Ureter (tissue), 1 donor: ENCODE data around the gene BNC1. TPM values are rescaled to one million over a fixed set of nuclear protein-coding genes. Genes with fewer than 3 reads are reported as not detected.
A peak's percentile ranks its signal among the peaks of the same experiment; 100 is the strongest.
"Not testable (repeated sequence)": the region's sequence is repeated elsewhere in the genome, so short reads cannot be mapped to it uniquely, and the experiment has no call there.

Source experiments
- DNase-seq: peaks from one replicate; pipeline ENCODE4 v3.0.0-alpha.2; 2020; ENCODE audit warnings: low spot score
- total RNA-seq: library from RNA; stranded (reverse); gene quantifications from one replicate; pipeline ENCODE4 v1.2.4, GENCODE V29; 2023
- donor health status: DM: yes; HTN: yes; CAD: no.

The BNC1 gene
- total RNA-seq, 1 donor from 2014 or later = 1.1 TPM

DNA sequence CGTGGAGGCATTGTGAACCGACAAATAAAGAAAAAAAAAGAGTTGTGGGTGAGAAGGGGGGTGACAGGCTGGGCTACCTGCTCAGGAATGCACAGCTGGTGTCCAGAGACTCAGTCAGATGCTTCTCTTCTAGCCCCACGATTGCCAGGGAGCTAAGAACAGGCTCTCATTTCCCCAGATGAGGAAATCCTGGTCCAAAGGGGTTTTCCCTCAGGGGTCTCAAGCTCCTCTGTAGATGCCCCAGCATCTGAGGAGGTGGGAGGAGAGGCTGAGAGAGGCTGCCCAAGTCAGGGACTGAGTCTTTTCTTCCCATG, 35.5 kb downstream of the BNC1 start:
- DNase-seq = no peak

DNA sequence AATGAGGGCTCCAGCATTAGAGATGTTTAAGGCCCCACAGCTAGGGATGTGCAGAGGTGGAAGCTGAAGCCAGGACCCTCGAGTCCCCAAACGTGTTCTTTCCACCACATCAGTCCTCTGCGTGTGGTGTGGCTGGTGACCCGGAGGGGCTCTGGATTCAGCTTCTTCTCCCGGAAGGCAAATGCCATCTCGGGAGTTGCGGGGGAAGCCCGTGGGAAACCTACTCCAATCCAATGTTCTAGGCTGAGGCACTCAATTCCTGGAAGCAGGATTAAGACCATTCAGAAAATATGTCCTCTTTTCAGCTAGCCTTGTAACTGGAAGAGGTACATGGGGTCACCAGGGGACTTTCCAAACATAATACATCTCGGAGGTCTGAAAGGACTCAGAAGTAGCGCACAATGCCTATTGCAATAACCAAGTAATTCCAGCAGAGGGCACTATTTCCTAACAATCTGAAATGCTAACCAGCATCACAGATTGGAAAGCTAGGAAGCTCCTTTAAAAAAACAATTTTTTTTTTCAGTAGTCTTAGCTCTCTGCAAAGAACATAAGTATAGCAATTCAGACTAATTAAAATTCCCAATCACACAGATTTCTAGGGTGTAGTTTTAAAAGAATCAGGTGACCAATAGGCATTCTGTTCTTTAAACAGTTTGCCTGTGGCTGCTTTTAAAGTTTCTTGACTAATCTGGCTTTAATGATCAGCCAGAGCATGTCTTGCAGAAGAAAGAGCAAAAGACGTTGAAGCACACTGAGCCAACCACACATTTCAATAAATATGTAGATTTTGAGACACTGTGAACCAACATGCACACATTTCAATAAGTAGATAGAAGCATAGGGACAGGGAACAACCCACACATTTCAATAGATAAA, 36.1 kb downstream of the BNC1 start:
- DNase-seq = no peak

DNA sequence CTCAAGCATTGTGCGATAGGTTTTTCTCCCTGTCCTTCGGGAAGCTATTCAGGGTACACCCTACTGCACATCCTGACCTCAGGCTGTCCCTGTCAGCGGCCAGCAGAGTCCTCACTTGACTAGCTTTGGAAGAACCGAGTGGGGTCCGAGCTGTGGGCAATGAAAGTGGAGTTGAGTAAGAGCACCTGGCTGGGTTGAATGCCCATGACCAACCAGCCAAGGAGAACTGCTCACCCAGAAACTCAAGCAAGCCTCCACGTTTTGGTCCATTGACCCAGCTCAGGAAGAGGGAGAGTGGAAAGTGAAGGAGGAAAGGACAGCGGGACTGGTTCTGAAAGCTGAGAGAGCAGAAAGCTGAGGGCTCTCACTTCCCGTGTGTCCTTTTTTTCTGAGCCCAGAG, 40.8 kb downstream of the BNC1 start:
- no peak for DNase-seq

DNA sequence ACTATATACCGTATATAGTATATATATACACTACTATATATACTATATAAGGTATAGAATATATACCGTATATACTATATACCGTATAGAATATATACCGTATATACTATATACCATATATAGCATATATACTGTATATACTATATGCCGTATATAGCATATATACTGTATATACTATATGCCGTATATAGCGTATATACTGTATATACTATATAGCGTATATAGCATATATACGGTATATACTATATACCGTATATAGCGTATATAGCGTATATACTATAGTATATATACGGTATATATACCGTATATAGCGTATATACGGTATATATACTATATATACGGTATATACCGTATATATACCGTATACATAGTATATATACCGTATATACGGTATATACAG, 54.2 kb downstream of the BNC1 start:
- no peak for DNase-seq

DNA sequence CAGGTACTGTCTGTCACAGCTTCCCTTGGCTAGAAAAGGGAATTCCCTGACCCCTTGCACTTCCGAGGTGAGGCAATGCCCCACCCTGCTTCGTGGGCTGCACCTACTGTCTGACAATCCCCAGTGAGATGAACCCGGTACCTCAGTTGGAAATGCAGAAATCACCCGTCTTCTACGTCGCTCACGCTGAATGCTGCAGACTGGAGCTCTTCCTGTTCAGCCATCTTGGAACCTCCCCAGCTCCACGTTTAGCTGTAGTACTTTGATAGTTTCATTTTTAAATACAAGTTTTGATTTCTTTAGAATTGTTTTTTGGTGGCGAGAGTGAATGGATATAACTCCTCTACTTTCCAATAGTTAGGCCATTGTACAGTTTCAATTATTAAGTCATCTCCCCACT, 59.0 kb downstream of the BNC1 start:
- DNase-seq = no peak

DNA sequence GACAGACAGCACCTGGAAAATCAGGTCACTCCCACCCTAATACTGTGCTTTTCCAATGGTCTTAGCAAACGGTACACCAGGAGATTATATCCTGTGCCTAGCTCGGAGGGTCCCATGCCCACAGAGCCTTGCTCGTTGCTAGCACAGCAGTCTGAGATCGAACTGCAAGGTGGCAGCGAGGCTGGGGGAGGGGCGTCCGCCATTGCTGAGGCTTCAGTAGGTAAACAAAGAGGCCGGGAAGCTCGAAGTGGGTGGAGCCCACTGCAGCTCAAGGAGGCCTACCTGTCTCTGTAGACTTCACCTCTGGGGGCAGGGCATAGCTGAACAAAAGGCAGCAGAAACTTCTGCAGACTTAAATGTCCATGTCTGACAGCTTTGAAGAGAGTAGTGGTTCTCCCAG, 62.7 kb downstream of the BNC1 start:
- DNase-seq = not testable (repeated sequence)

DNA sequence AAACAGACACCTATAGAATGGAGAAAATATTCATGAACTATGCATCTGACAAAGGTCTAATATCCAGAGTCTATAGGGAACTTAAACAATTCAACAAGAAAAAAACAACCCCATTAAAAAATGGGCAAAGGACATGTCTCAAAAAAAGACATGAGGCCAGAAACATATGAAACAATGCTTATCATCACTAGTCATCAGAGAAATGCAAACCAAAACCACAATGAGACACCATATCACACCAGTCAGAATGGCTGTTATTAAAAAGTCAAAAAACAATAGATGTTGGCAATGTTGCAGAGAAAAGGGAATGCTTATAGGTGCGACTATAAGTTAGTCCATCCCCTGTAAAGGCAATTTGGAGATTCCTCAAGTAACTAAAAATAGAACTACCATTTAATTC, 65.4 kb downstream of the BNC1 start:
- DNase-seq = no peak

DNA sequence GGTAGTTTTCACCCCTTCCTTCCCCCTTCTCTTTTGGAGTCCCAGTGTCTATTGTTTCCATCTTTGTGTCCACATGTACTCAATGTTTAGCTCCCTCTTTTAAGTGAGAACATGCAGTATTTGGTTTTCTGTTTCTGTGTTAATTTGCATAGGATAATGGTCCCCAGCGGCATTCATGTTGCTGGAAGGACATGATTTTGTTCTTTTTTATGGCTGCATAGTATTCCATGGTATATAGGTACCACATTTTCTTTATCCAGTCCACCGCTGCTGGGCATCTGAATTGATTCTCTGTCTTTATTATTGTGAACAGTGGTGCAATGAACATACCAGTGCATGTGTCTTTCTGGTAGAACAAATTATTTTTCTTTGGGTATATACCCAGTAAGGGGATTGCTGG, 69.2 kb downstream of the BNC1 start:
- DNase-seq = no peak

DNA sequence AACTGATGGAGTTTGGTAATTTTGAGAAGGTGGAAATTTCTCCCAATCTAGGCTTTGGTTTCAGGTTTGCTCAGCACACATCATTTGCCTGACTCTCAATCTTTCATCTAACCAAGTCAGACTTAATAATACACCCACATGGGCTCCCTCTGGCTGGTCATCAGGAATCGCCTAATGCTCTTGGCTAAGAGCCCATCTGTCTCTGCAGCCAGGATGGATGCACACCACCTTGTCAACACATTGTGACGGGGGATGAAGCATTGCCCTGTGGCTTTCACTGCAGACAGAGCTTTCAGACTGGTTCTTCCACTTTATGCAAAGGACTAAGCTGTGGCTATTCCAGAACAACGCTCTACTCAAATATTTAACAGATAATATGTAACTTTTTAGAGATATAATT, 73.8 kb downstream of the BNC1 start:
- peak; percentile 67 for DNase-seq

DNA sequence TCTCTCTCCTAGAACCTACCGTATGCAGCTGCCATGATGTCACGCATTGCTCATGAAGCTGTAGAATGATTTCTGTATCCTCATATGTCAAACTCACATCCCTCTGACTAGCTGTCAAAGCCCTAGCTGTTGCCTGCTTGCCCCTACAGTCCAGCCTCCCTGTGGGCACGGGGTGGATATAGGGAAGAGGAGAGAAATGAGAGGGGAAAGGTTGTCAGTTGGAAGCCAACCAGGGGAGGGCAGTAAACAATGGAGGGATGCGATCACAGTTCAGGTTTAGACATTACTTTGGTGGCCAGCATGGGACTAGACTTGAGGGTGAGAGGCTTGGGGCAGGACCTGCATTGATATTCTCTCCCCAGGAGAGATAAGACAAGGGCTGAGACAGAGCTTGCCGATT, 75.1 kb downstream of the BNC1 start:
- no peak for DNase-seq

DNA sequence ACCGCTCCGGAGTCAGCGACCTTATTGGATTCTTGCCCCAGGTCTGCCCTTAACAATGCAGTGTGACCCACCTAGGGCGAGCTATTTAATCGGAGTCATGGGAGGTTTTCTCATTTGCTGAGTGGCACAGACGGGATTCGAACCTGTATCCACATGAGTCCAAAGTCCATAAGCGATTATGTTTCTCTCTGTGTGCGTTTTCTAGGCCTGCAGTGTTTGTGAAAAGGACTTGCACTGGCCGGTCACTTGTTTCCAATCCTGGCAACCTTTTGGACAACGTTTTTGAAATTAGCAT, 76.2 kb downstream of the BNC1 start:
- no peak for DNase-seq

DNA sequence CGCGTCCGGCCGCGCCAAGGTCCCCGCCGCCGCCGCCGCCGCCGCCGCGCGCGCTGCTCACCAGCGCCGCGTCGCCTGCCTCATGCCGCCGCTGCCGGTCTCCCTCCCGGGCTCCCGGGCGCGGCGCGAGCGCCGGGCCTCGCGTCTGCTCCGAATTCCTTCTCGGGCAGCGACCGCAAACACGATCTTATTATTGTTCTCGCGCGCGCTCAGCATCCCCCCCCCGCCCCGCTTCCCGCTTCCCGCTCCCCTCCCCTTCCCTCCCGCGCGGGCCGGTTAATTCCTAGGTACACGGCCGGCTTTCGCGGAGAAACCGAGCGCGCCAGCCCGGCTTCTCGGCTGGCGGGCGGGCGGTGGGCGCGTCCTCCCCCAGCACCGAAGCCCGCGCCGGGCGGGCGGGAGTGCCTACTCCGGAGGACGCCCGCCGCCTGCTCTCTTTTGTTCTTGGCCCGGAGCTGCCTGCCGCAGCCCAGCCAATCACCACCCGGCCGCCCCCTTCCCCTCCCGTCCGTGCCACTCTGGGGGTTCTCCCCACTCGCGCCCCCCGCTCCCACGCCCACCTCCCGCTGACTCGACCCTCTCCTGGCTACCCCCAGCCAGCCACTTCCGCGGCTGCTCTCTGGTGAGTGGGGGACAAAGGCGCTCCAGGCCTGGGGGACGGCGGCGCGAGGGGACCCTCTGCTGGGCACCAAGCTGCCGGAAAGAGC, 76.7 kb downstream of the BNC1 start, which contains the start of gene HDGFL3:
Gene HDGFL3 (minus strand): TSS at position 164 of the 707 bp plus-strand sequence. CDS start 409 bp downstream, outside the sequence.
- peak; percentile 68 for DNase-seq

DNA sequence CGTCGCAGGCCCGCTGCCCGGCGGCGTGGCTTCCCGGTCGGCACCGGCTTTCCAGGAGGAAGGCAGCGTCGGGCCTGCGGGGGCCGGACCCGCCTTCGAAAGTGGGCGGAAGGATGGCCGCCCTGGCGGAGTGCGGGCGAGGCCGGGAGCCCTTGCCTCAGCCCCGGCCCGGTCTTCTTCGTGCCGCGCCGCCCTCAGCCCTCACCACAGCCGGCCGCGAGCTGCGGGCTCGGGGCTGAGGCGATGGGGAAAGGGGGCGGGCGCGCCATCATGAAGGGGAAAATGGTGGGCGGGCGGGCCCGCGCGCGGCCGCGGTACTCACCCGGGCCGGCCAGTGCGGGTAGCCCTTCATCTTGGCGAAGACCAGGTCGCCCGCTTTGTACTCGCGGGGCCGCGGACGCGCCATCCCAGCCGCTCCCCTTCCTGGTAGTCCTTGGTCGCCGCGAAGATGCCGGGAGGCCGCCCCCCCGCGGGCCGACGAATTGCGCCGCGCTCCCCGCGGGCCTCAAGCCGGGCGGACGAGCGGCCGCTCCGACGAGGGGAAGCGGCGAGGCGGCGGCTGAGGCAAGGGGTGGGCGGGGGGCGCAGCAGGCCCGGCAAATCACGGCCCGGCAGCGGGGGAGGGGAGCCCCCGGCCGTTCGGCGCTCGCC, 77.3 kb downstream of the BNC1 start:
- peak; percentile 45 for DNase-seq

DNA sequence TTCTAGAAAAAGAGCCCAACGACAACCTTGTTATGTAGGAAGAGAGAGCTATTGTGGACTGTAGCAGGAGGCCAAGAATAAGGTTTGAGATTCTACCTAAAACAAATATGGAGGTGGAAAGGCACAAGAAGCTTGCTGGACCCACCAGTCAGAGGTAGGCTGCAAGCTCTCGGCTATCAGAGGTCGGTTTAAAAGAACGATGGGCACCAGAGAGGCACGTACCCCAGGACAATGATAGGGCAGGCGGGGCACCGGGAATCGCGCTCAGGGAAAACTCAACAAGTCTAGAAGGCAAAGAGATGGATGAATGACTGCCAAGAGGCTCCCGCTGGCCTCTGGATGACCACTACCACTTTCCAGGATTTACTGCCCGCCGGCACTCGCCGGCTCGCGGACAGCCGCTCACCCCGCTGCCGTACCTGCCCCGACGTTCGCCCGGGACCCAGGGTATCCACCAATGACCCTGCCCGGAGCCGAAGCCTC, 77.9 kb downstream of the BNC1 start:
- DNase-seq = no peak

Other genes starting within 250 kb of the BNC1 start
- 64.9 TPM for gene BTBD1, start 217.4 kb downstream of the BNC1 start, total RNA-seq
- gene TM6SF1, start 177.0 kb downstream of the BNC1 start, total RNA-seq = 8.7 TPM
- 68.7 TPM for gene HDGFL3, start 76.8 kb downstream of the BNC1 start, total RNA-seq
- 0.26 TPM for gene SH3GL3, start 162.7 kb upstream of the BNC1 start, total RNA-seq